ENCODE results near the gene HEXA.

DNA sequence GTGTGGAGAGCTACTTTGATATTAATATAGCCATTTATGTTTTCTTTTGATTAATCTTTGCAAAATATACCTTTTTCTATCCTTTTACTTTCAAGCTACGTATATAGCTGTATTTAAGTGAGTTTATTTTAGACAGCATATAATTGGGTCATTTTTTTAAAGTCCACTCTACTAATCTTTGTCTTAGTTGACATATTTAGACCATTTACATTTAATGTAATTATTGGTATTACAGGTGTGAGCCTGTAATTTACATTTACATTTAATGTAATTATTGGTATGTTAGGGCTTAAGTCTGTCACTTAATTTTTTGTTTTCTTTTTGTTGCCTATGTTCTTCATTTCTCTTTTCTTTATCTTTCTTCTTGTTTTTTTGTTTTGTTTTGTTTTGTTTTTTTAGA is 52.1 kb downstream of the HEXA start:
- TF ChIP-seq, protein P1, sequence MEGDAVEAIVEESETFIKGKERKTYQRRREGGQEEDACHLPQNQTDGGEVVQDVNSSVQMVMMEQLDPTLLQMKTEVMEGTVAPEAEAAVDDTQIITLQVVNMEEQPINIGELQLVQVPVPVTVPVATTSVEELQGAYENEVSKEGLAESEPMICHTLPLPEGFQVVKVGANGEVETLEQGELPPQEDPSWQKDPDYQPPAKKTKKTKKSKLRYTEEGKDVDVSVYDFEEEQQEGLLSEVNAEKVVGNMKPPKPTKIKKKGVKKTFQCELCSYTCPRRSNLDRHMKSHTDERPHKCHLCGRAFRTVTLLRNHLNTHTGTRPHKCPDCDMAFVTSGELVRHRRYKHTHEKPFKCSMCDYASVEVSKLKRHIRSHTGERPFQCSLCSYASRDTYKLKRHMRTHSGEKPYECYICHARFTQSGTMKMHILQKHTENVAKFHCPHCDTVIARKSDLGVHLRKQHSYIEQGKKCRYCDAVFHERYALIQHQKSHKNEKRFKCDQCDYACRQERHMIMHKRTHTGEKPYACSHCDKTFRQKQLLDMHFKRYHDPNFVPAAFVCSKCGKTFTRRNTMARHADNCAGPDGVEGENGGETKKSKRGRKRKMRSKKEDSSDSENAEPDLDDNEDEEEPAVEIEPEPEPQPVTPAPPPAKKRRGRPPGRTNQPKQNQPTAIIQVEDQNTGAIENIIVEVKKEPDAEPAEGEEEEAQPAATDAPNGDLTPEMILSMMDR (IDR thresholded peaks at IDR 0.05), result no peak
- no peak for TF ChIP-seq POLR2A (IDR thresholded peaks at IDR 0.05)
